DMS114 treated with DMSO at 0.1 percent for 48 hours (cell line): Measurements from ENCODE around the gene EDIL3.

Experiments
- DNase-seq: peaks from one replicate; lab custom pipeline; 2025; ENCODE audit not compliant: unreplicated experiment; lab: John Stamatoyannopoulos, UW

EDIL3 gene

GRCh38 chr5:83973925-83974815 lies 410.5 kb downstream of the EDIL3 start:
- DNase-seq = no peak

DNA sequence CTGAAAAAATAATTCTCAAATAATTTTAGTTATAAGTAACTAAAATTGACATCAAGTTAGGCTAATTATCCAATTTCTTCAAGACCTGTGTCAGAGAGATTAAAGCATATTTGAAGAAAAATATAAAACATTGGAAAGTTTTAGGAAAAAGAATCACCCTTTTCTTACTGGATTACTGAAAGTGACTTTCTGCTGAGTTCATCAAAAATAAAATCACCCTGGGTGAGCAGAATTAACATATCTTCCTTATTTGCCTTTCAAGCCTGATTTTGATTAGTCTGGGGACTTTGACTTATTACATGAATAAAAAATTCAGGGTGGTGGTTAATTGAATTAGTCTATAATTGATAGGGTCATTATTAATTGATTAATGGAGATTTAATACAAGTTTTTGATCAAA lies 411.8 kb downstream of the EDIL3 start:
- DNase-seq = no peak

DNA sequence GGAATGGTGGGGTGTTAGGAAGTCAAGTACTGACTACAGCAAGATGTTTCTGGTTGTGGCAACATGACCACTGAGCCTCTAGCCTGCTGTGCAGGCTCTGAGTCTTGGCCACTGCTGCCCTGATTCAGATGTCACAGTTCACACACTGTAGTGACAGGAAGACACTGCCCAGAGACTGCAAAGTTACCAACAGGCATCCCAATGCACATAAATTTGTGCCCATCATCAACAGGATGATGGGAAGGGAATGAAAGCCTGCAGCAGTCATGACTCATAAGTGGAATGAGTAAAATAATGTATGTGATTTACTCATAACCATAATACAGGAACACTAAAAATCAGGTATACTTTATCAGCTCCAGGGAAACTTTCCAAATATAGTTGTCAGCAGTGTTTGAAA lies 412.4 kb downstream of the EDIL3 start:
- no peak for DNase-seq

DNA sequence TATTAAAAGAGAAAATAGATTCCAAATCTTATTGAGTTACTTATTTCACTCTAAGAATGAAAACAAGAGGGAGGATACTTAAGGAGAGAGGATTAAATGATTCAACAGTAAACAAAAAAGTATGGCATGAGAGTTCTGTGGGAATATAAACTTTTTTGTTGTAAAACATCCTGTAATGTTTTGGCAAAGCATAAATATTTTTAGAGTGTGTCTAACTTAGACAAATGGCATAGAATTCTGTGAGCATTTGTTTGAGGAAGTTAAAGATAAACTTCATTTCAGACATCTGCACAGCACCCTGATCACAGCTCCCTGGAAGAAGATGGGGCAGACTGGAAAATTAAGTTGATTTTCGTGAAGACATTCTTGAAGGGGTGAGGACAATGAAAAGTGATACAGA lies 417.3 kb downstream of the EDIL3 start:
- no peak for DNase-seq

DNA sequence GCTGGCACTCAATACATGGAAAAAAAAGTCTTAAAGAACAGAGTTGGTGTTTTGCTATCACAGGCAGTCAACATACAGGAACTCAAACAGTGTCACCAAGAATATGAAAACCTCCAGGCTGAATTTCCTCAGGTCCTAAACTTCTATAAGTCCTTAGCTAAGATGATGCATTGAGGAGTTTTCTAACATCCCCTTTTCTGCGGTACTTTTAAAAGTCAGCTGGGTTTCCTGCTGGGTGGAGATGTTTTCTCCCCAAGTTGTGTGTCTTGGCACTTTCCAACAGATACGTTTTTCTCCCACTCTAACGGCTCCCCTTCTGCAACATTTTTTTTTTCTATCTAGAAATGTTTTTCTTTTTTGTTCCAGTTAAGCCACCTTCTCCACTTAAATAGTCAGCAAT lies 419.2 kb downstream of the EDIL3 start:
- DNase-seq = no peak

DNA sequence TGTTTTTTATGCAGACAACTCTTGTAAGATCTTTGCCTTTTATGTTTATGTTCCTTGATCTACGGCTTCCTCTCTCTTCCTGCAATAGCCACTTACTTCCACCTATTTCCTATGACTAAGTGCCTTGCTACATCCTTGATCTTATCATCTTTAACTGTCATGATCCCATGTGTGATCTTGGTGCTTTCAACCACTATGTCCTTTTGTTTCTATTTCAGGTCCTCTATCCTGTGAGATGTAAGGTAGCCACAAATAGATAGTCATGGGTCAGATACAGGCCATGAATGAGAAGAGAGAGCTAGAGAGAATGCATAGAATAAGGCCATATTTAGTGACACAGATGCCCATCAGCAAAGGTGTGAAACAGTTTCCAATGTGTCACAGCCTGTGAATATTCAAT lies 420.4 kb downstream of the EDIL3 start:
- DNase-seq = no peak

DNA sequence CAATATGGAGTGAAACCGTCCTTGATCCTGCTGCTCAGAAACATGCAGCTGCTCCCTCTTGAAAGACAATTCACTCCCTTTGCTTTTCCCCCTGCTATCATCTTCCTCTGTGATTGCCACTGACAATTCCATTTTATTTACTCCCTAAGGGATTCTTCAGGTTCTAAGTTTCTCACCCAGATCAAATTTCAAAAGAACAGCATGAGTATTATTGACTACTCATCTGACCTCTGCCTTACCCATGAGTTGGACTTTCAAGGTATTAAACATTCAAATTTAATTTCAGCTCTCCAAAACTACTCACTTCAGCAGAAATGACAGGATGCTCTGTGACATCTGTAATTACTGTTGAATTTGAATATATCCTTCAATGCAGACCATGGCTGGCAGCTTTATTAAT lies 427.5 kb downstream of the EDIL3 start:
- no peak for DNase-seq

DNA sequence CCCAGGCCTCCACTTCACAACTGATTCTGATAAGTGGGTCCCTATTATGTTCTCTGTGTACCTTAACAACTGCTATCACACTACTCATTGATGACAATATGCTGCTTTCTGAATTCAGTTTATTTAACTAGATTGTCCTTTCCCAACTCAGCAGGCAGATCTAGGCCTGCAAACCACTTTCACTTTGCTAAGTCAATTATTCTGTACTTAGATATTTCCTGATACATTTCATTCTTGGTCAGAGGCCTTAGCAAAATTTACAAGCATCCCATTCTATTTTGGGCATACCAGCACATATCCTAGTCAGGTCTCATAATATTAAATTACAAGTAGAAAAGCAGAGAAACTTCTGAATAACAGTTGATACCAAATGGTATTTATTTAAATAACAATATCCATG lies 428.3 kb downstream of the EDIL3 start:
- DNase-seq = no peak

DNA sequence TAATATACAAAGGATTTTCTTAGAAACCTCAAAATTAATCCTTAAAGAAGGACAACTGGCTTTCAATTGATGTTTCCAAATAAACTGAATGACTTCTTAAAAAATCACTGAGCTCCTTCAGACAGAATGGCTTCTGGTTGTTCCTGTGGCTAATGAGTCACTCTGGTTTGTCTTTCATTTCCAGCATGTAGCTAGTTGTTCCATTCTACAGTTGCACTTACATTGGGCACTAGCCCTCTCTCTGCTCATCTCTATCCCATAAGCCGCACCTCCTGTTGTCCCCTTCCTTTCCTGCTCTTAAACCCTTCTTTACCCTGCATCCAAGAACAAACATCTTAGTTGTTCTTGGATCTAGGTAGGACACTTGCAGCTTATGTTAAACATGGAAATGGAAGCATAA lies 428.8 kb downstream of the EDIL3 start:
- DNase-seq = no peak

- no peak for DNase-seq
Measured at GRCh38 chr5:83947763-83948162, 436.9 kb downstream of the EDIL3 start.

DNA sequence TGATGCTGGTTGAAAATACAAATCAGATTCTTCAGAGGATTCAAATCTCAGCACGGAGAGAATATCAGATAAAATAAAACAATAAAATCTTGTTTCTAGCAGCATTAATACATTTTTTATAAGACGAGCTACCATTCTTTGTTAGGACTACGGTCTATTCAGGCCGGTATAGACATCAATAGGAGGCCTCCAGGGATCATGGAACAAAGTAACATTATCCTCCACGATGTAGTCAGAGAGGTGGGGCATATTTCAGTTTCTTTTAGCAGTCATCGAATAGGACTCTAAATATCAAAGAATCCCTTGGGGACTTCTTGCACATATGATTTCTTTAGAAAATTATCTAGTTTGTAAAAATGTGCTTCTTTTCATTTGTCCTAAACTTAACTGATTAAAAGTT lies 438.2 kb downstream of the EDIL3 start:
- DNase-seq = no peak

GRCh38 chr5:83942155-83942554 lies 442.5 kb downstream of the EDIL3 start:
- no peak for DNase-seq

DNA sequence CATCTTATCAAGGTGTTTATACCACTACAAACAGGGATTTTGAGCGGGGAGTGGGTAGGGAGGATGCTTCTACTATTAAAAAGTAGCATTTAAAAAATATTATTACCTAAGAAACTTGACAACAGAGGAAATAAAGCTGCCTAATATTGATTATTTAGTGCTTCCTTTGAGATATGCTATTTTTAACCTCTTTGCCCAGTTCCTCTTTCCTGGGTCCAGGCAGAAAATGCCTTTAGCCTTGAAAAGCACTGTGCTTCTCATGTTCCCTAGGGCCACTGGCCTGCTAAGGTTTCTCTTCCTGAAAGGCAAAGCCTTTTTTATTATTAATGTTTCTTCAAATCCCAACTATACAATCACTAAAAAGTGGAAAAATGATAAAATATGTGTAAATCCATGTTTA lies 446.8 kb downstream of the EDIL3 start:
- DNase-seq = no peak

DNA sequence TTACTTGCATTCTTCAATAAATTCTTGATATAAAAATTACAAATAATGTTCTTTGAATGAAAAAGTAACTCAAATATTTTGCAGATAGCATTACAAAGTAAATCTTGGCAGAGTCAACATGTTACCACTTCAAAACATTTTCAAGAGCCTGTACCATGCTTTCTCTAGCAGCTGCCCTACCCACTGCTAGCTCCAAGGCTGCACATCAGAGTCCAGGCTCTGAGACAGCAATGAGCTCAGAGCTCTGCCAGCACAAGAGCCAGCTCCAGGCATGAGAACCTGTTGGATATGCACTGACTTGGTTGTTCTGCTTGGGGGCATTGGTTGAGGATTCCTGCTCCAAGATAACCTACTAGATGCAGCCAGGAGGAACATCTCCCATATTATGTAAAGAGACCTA lies 452.7 kb downstream of the EDIL3 start:
- DNase-seq = no peak

DNA sequence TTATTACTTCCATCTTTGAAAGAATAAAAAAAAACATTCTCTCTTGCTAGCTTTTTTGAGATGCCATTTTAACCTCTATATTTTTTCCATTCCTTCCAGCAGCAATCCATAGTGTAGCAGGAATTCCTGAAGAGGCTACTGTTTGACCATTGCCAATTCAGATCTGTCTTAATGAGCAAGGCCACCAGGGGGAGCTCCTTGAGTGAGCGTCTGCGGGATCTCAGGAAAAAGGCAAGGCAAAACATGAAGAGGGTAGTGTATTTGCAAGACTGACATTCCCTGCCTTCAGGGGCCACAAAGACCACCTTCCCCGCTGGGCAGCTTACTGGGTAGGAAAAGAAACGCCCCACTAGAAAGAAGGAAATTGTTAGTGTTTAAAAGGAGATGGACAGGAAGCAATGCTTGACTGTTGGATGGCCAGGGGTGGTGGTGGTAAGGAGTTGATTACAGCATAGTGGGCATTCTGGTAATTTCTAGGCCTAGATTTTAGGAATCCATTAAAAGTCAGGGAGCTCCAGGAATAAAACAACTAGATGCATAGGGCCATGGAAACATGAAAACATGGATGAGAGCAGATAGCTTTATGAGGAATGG lies 457.4 kb downstream of the EDIL3 start:
- peak; percentile 23 for DNase-seq

DNA sequence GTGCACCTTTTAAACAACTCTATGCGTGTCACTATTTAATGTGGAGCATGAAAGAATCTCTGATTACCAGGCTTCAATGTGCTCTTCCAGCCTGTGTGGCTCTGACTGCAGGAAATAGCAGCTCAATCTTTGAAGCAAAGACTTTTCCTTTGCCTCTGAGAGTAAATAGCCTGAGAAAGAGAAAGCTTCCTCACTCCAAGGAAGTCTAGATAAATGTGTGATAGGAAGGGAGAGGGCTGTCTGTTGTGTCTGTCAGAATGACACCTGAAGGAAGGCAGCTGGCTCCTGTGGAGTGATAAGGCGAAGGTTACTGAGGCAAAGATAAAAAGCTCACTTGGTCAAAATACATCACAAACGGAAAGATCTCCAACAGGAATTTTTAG lies 458.7 kb downstream of the EDIL3 start:
- DNase-seq = no peak

DNA sequence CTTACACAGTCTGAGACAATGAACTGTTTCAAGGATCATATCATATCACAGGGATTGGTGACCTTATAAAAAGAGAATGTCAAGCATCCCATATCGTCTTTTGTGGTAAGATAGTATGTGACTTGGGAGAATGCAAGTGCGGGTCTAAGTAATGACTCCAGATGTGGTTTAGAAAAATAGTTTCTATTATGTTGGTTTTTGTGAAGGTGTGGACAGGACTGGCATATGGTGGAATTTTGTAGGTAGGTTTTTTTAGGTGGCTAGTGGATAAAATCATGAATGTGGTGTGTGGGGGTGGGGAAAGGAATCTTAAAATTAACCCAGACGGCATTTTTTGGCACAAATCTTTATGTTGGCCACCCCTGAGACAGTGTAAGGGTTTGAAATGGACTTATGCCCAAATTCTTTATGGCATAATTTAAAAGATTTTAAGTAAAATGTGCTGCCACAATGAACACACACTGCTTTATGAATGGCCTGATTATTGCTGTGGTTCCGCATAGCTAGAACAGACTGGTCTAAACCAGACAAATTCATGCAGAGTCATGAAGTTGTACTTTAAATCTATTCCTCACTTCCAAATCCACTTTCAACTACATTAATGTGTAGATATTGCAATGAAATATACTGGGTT lies 459.2 kb downstream of the EDIL3 start:
- no peak for DNase-seq

DNA sequence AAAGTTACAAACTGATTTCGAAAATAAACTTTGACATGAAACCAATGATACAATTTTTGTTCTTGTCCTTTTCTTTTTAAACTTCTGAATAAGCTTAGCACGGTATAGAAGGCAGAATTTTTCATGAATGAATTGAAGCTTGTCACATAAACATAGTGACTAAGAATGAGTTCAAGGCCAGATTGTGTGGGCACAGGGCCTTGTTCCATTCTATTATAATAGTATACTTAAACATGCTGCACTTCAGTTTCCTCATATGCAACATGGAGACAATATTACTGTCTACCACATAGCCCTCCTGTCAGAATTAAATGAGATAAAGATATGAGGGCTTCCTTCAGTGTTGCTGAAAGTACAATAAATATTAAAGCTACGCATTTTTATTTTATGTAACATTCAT lies 459.8 kb downstream of the EDIL3 start:
- DNase-seq = no peak

DNA sequence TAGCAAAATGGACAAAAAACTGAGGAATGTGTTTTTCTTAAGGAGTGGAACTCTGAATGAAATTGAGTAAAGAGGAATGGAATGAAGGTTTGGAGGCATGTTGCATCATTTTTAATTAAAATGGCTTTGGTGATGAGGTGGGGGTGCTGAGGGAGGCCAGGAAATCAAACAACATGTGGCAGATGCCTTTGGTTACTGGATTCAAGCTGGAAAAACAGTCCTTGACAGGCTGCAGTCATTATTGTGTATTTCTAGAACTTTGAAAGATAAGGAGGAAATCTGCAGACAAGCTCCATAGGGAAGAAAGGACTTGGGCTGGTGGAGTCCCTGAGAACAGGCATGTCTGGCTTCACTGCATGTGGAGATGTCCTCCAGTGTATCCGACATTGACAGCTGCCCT lies 460.5 kb downstream of the EDIL3 start:
- DNase-seq = no peak

- no peak for DNase-seq
Measured at GRCh38 chr5:83922699-83923098, 462.0 kb downstream of the EDIL3 start.

DNA sequence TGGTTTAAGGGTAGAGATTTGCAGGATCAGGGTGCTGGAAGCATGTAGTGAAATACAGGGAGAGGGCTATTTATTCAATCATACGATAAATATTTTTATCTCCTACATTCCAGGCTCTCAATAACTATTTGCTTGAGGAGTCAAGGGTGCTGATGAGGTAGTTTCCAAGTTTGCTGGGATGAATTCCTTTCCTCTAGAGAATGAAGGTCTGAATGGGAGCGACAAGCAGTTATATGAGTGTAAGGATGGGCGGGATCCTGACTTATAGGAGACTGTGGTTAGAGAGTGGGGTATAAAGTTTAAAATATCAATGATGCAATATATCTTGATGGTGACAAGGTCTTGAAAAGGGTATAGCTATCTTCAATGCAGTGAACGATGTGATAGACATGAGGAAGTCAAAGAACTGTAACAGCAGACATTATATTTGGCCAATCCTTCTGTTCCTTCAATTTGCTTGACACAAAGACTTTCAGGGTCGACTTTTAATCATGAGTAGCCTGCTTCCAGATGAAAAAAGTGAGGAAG lies 462.9 kb downstream of the EDIL3 start:
- DNase-seq = no peak
